Activated CD4-positive, alpha-beta T cell treated with anti-CD3 and anti-CD28 coated beads for 36 hours (primary cell): Measurements from ENCODE around the gene BHMT2. TPM values are rescaled to one million over a fixed set of nuclear protein-coding genes. Genes with fewer than 3 reads are reported as not detected.

Source experiments
- ATAC-seq: fragments of 200-7000 bp; cut with Tn5 transposase; one replicate; pipeline ENCODE4 v1.10.0; 2021; ENCODE audit warnings: mild to moderate bottlenecking, moderate library complexity
- CTCF ChIA-PET: fragments of 350-600 bp; sonication (Branson Sonifier 250); formaldehyde crosslinking; loops from one replicate; lab custom pipeline; 2021; ENCODE audit warnings: antibody characterized with exemption; lab: Charles Lee
- POLR2A ChIA-PET: fragments of 350-600 bp; sonication (Branson Sonifier 250); formaldehyde crosslinking; loops from one replicate; lab custom pipeline; 2021; ENCODE audit warnings: antibody characterized with exemption, inconsistent platforms; lab: Charles Lee
- DNase-seq: peaks from one replicate; pipeline ENCODE4 v3.0.0-alpha.2; 2020
- H3K27ac Mint-ChIP-seq: one replicate; pipeline ENCODE4 v1.8.0; 2021; ENCODE audit warnings: mixed read lengths
- H3K27me3 Mint-ChIP-seq: one replicate; pipeline ENCODE4 v1.8.0; 2021; ENCODE audit warnings: mixed read lengths
- H3K36me3 Mint-ChIP-seq: one replicate; pipeline ENCODE4 v1.8.0; 2021; ENCODE audit warnings: low read depth, mixed read lengths
- H3K4me1 Mint-ChIP-seq: one replicate; pipeline ENCODE4 v1.8.0; 2021; ENCODE audit warnings: mixed read lengths
- H3K4me3 Mint-ChIP-seq: one replicate; pipeline ENCODE4 v1.8.0; 2021; ENCODE audit warnings: mild to moderate bottlenecking, moderate library complexity, mixed read lengths
- H3K9me3 Mint-ChIP-seq: one replicate; pipeline ENCODE4 v1.8.0; 2021; ENCODE audit warnings: low read depth, mixed read lengths
- intact Hi-C, 2 experiments: fragments of 100-400 bp; cut with DNase I in 1 of 2; cut with micrococcal nuclease in 1 of 2; formaldehyde crosslinking; loops; one replicate each; pipeline versions ENCODE4 v1.14.2 to v1.15.1; 2022 to 2024; cut with DNase I, micrococcal nuclease
- total RNA-seq, 2 experiments: library from RNA; stranded (reverse); gene quantifications; one replicate each; pipeline ENCODE4 v1.2.3, GENCODE V29; 2021

Gene BHMT2
- total RNA-seq, 2 experiments from 2014 or later = not detected

- Mint-ChIP-seq H3K4me3 (no peak overlapping the region), H3K36me3 (no peaks in the 10 kb centered on the region), H3K27me3 (peaks cover 3% of the 10 kb centered on the region), H3K27ac (no peak overlapping the region), H3K9me3 (no peaks in the 10 kb centered on the region), H3K4me1 (no peaks in the 10 kb centered on the region)
- no peak for DNase-seq
- ChIA-PET CTCF (no interaction called here), POLR2A (no interaction called here)
- ATAC-seq = no peak
- intact Hi-C loops = no loop called here
Observed at GRCh38 chr5:79032031-79032695, 37.4 kb upstream of the BHMT2 start.

GRCh38 chr5:79032782-79033181 is 36.8 kb upstream of the BHMT2 start:
- intact Hi-C loops = no loop called here
- no peak for DNase-seq
- ATAC-seq = no peak
- H3K27me3 Mint-ChIP-seq = no peaks in the 10 kb centered on the region
- H3K9me3 Mint-ChIP-seq = no peaks in the 10 kb centered on the region
- H3K27ac Mint-ChIP-seq = no peak overlapping the region
- ChIA-PET POLR2A (no interaction called here), CTCF (interaction anchor here (0.6 to 2.8 kb wide), 2 partner anchors 8 to 36 kb away, joined by 3 to 22 read pairs; no protein-coding TSS in a partner anchor)
- no peak overlapping the region for H3K4me3 Mint-ChIP-seq
- no peaks in the 10 kb centered on the region for H3K4me1 Mint-ChIP-seq
- H3K36me3 Mint-ChIP-seq = no peaks in the 10 kb centered on the region

GRCh38 chr5:79035237-79035636 is 34.3 kb upstream of the BHMT2 start:
- no peaks in the 10 kb centered on the region for H3K36me3 Mint-ChIP-seq

GRCh38 chr5:79036769-79037168 is 32.8 kb upstream of the BHMT2 start:
- no peaks in the 10 kb centered on the region for H3K4me1 Mint-ChIP-seq
- H3K27me3 Mint-ChIP-seq = peaks cover 3% of the 10 kb centered on the region
- H3K9me3 Mint-ChIP-seq = no peaks in the 10 kb centered on the region
- H3K4me3 Mint-ChIP-seq = no peak overlapping the region
- ATAC-seq = no peak
- no peaks in the 10 kb centered on the region for H3K36me3 Mint-ChIP-seq
- POLR2A ChIA-PET = no interaction called here
- no peak overlapping the region for H3K27ac Mint-ChIP-seq
- no peak for DNase-seq
- intact Hi-C loops = no loop called here
- CTCF ChIA-PET = interaction anchor here (0.6 kb wide), 1 partner anchor 1210 kb away, joined by 3 read pairs; no protein-coding TSS in a partner anchor

More at GRCh38 chr5:79035237-79035636, 34.3 kb upstream of the BHMT2 start:
- Mint-ChIP-seq H3K4me3 (no peak overlapping the region), H3K27me3 (peaks cover 3% of the 10 kb centered on the region), H3K27ac (no peak overlapping the region), H3K9me3 (no peaks in the 10 kb centered on the region), H3K4me1 (no peaks in the 10 kb centered on the region)
- ATAC-seq = no peak
- intact Hi-C loops = no loop called here
- DNase-seq = no peak
- POLR2A ChIA-PET = no interaction called here
- CTCF ChIA-PET = interaction anchor here (0.6 to 2.8 kb wide), 5 partner anchors 10 to 260 kb away, joined by 3 to 22 read pairs (median 3); no protein-coding TSS in a partner anchor

- Mint-ChIP-seq H3K27me3 (peaks cover 11% of the 10 kb centered on the region), H3K36me3 (no peaks in the 10 kb centered on the region), H3K9me3 (no peaks in the 10 kb centered on the region), H3K27ac (no peak overlapping the region), H3K4me1 (no peaks in the 10 kb centered on the region), H3K4me3 (no peak overlapping the region)
- intact Hi-C loops = no loop called here
- ChIA-PET POLR2A (no interaction called here), CTCF (interaction anchor here (0.6 kb wide), 1 partner anchor 14 kb away, joined by 5 read pairs; no protein-coding TSS in a partner anchor)
- ATAC-seq (no peak), DNase-seq (no peak)
Observed at GRCh38 chr5:79042188-79042587, 27.4 kb upstream of the BHMT2 start.

GRCh38 chr5:79047199-79047598 is 22.4 kb upstream of the BHMT2 start:
- Mint-ChIP-seq H3K9me3 (no peaks in the 10 kb centered on the region), H3K4me3 (no peak overlapping the region), H3K4me1 (no peaks in the 10 kb centered on the region), H3K36me3 (no peaks in the 10 kb centered on the region), H3K27ac (no peak overlapping the region), H3K27me3 (peaks cover 12% of the 10 kb centered on the region)
- POLR2A ChIA-PET = interaction anchor here (0.7 kb wide), 1 partner anchor 18 kb away, joined by 3 read pairs; no protein-coding TSS in a partner anchor
- intact Hi-C loops = no loop called here
- DNase-seq (no peak), ATAC-seq (no peak)
- CTCF ChIA-PET = interaction anchor here (0.8 to 3.1 kb wide), 4 partner anchors 22 to 86 kb away, joined by 3 to 13 read pairs (median 5); no protein-coding TSS in a partner anchor

GRCh38 chr5:79048437-79048836 is 21.1 kb upstream of the BHMT2 start:
- POLR2A ChIA-PET = no interaction called here
- Mint-ChIP-seq H3K27me3 (peaks cover 12% of the 10 kb centered on the region), H3K9me3 (no peaks in the 10 kb centered on the region), H3K27ac (no peak overlapping the region), H3K36me3 (no peaks in the 10 kb centered on the region), H3K4me1 (no peaks in the 10 kb centered on the region), H3K4me3 (no peak overlapping the region)
- intact Hi-C loops = no loop called here
- DNase-seq = no peak
- CTCF ChIA-PET = interaction anchor here (3.1 kb wide), 1 partner anchor 23 kb away, joined by 13 read pairs; no protein-coding TSS in a partner anchor
- no peak for ATAC-seq

GRCh38 chr5:79050498-79050897 is 19.1 kb upstream of the BHMT2 start:
- CTCF ChIA-PET = no interaction called here

GRCh38 chr5:79053321-79053720 is 16.2 kb upstream of the BHMT2 start:
- Mint-ChIP-seq H3K36me3 (no peaks in the 10 kb centered on the region), H3K9me3 (no peaks in the 10 kb centered on the region), H3K27ac (no peak overlapping the region), H3K4me3 (no peak overlapping the region), H3K4me1 (no peaks in the 10 kb centered on the region), H3K27me3 (peaks cover 5% of the 10 kb centered on the region)
- DNase-seq (no peak), ATAC-seq (no peak)
- intact Hi-C loops = no loop called here
- ChIA-PET POLR2A (no interaction called here), CTCF (no interaction called here)

More at GRCh38 chr5:79050498-79050897, 19.1 kb upstream of the BHMT2 start:
- intact Hi-C loops = no loop called here
- ATAC-seq (no peak), DNase-seq (no peak)
- POLR2A ChIA-PET = no interaction called here
- no peaks in the 10 kb centered on the region for H3K9me3 Mint-ChIP-seq
- H3K36me3 Mint-ChIP-seq = no peaks in the 10 kb centered on the region
- H3K27me3 Mint-ChIP-seq = peaks cover 12% of the 10 kb centered on the region
- H3K27ac Mint-ChIP-seq = no peak overlapping the region
- H3K4me3 Mint-ChIP-seq = no peak overlapping the region
- H3K4me1 Mint-ChIP-seq = no peaks in the 10 kb centered on the region

- DNase-seq (no peak), ATAC-seq (no peak)
- Mint-ChIP-seq H3K36me3 (no peaks in the 10 kb centered on the region), H3K27me3 (peaks cover 2% of the 10 kb centered on the region), H3K27ac (no peak overlapping the region), H3K4me3 (no peak overlapping the region), H3K9me3 (no peaks in the 10 kb centered on the region), H3K4me1 (no peaks in the 10 kb centered on the region)
- ChIA-PET POLR2A (no interaction called here), CTCF (no interaction called here)
- intact Hi-C loops = no loop called here
Observed at GRCh38 chr5:79055017-79055416, 14.6 kb upstream of the BHMT2 start.

- DNase-seq (no peak), ATAC-seq (no peak)
- ChIA-PET CTCF (interaction anchor here (0.9 to 1.1 kb wide), 2 partner anchors 13 to 30 kb away, joined by 3 to 4 read pairs; partner anchors contain the start of genes BHMT2 and DMGDH), POLR2A (no interaction called here)
- no peak overlapping the region for H3K27ac Mint-ChIP-seq
- H3K9me3 Mint-ChIP-seq = no peaks in the 10 kb centered on the region
- H3K36me3 Mint-ChIP-seq = no peaks in the 10 kb centered on the region
- peaks cover 5% of the 10 kb centered on the region for H3K27me3 Mint-ChIP-seq
- H3K4me1 Mint-ChIP-seq = no peaks in the 10 kb centered on the region
- intact Hi-C loops = no loop called here
- no peak overlapping the region for H3K4me3 Mint-ChIP-seq
Observed at GRCh38 chr5:79056847-79057246, 12.7 kb upstream of the BHMT2 start.

GRCh38 chr5:79059674-79060073 is 9.9 kb upstream of the BHMT2 start:
- Mint-ChIP-seq H3K27ac (no peak overlapping the region), H3K4me3 (no peak overlapping the region), H3K4me1 (no peaks in the 10 kb centered on the region), H3K36me3 (no peaks in the 10 kb centered on the region), H3K9me3 (no peaks in the 10 kb centered on the region), H3K27me3 (peaks cover 9% of the 10 kb centered on the region)
- intact Hi-C loops = no loop called here
- DNase-seq = no peak
- POLR2A ChIA-PET = no interaction called here
- ATAC-seq = no peak
- CTCF ChIA-PET = interaction anchor here (0.9 to 1.2 kb wide), 4 partner anchors 15 to 74 kb away, joined by 3 to 4 read pairs (median 3); no protein-coding TSS in a partner anchor
